Measurements from ENCODE around the gene TRAPPC12. TPM values are rescaled to one million over a fixed set of nuclear protein-coding genes. Genes with fewer than 3 reads are reported as not detected.

Gene TRAPPC12
- total RNA-seq, 1 donor, result 67.0 TPM

DNA sequence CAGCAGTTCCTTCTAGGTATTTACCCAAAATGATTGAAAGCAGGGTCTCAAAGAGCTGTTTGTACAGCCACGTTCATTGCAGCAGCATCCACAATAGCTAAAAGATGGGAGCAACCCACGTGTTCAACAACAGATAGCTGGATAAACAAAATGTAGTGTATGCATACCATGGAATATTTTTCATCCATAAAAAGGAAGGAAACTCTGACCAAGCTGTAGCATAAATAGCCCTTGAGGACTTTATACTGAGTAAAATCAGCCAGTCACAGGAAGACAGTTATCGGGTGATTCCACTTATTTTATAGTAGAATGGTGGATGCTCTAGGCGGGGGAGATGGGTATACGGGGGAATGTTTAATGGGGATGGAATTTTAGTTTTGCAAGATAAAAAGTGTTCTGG is 7.5 kb downstream of the TRAPPC12 start:
- peaks cover 85% of the 10 kb centered on the region for H3K79me2 ChIP-seq (ENCODE audit: insufficient read depth, low read length)
- no peak for DNase-seq (ENCODE audit: insufficient read length, low spot score, missing footprints)
- peaks cover 47% of the 10 kb centered on the region for H3K36me3 ChIP-seq (ENCODE audit: insufficient read depth, low read length)
- no peak overlapping the region for H3K27ac ChIP-seq (ENCODE audit: low read depth, low read length)
- no peak overlapping the region for H3K4me2 ChIP-seq (ENCODE audit: insufficient read depth, low read length)
- H3K4me1 ChIP-seq (ENCODE audit: insufficient read depth, low read length), result no peaks in the 10 kb centered on the region
- TF ChIP-seq, protein P1, sequence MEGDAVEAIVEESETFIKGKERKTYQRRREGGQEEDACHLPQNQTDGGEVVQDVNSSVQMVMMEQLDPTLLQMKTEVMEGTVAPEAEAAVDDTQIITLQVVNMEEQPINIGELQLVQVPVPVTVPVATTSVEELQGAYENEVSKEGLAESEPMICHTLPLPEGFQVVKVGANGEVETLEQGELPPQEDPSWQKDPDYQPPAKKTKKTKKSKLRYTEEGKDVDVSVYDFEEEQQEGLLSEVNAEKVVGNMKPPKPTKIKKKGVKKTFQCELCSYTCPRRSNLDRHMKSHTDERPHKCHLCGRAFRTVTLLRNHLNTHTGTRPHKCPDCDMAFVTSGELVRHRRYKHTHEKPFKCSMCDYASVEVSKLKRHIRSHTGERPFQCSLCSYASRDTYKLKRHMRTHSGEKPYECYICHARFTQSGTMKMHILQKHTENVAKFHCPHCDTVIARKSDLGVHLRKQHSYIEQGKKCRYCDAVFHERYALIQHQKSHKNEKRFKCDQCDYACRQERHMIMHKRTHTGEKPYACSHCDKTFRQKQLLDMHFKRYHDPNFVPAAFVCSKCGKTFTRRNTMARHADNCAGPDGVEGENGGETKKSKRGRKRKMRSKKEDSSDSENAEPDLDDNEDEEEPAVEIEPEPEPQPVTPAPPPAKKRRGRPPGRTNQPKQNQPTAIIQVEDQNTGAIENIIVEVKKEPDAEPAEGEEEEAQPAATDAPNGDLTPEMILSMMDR (IDR thresholded peaks at IDR 0.05; ENCODE audit: extremely low read depth, low read depth, low read length), result no peak
- no peak overlapping the region for H2AFZ ChIP-seq (ENCODE audit: low read length)
- H3K27me3 ChIP-seq (ENCODE audit: insufficient read depth, low read length), result no peaks in the 10 kb centered on the region
- H3K9me3 ChIP-seq (ENCODE audit: low read depth, low read length), result no peaks in the 10 kb centered on the region
- H4K20me1 ChIP-seq (ENCODE audit: insufficient read depth, low read length), result peaks cover 21% of the 10 kb centered on the region
- H3K4me3 ChIP-seq (ENCODE audit: insufficient read depth, low read length), result no peak overlapping the region

DNA sequence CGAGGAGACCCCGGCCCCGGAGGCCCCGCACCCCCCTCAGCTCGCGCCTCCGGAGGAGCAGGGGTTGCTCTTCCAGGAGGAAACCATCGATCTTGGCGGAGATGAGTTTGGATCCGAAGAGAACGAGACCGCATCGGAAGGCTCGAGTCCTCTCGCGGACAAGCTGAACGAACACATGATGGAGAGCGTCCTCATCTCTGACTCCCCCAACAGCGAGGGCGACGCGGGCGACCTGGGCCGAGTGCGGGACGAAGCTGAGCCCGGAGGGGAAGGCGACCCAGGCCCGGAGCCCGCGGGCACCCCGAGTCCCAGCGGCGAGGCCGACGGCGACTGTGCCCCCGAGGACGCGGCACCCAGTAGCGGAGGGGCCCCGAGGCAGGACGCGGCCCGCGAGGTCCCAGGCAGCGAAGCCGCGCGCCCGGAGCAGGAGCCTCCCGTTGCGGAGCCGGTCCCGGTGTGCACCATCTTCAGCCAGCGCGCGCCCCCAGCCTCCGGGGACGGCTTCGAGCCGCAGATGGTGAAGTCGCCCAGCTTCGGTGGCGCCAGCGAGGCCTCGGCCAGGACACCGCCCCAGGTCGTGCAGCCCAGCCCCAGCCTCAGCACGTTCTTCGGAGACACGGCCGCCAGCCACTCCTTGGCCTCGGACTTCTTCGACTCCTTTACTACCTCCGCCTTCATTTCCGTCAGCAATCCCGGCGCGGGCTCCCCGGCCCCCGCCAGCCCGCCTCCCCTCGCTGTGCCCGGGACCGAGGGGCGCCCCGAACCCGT is 8.3 kb downstream of the TRAPPC12 start:
- H3K36me3 ChIP-seq (ENCODE audit: insufficient read depth, low read length), result peaks cover 53% of the 10 kb centered on the region
- no peak overlapping the region for H3K4me3 ChIP-seq (ENCODE audit: insufficient read depth, low read length)
- H4K20me1 ChIP-seq (ENCODE audit: insufficient read depth, low read length), result peaks cover 24% of the 10 kb centered on the region
- peaks cover 87% of the 10 kb centered on the region for H3K79me2 ChIP-seq (ENCODE audit: insufficient read depth, low read length)
- H3K4me1 ChIP-seq (ENCODE audit: insufficient read depth, low read length), result no peaks in the 10 kb centered on the region
- H3K27me3 ChIP-seq (ENCODE audit: insufficient read depth, low read length), result no peaks in the 10 kb centered on the region
- H2AFZ ChIP-seq (ENCODE audit: low read length), result no peak overlapping the region
- H3K27ac ChIP-seq (ENCODE audit: low read depth, low read length), result no peak overlapping the region
- H3K4me2 ChIP-seq (ENCODE audit: insufficient read depth, low read length), result no peak overlapping the region
- TF ChIP-seq, protein P1 (IDR thresholded peaks at IDR 0.05; ENCODE audit: extremely low read depth, low read depth, low read length), result no peak
- H3K9me3 ChIP-seq (ENCODE audit: low read depth, low read length), result no peaks in the 10 kb centered on the region
- DNase-seq (ENCODE audit: insufficient read length, low spot score, missing footprints), result no peak

DNA sequence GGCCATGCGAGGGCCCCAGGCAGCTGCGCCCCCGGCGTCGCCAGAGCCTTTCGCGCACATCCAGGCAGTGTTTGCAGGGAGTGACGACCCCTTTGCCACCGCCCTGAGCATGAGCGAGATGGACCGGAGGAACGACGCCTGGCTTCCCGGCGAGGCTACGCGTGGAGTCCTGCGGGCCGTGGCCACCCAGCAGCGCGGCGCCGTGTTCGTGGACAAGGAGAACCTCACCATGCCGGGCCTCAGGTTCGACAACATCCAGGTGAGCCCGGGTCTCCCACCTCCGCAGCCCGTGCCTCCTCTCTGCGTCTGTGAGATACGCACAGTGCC is 8.9 kb downstream of the TRAPPC12 start:
- no peaks in the 10 kb centered on the region for H3K9me3 ChIP-seq (ENCODE audit: low read depth, low read length)
- H2AFZ ChIP-seq (ENCODE audit: low read length), result no peak overlapping the region
- no peak overlapping the region for H3K4me3 ChIP-seq (ENCODE audit: insufficient read depth, low read length)
- peaks cover 24% of the 10 kb centered on the region for H4K20me1 ChIP-seq (ENCODE audit: insufficient read depth, low read length)
- no peak for DNase-seq (ENCODE audit: insufficient read length, low spot score, missing footprints)
- peaks cover 54% of the 10 kb centered on the region for H3K36me3 ChIP-seq (ENCODE audit: insufficient read depth, low read length)
- peaks cover 83% of the 10 kb centered on the region for H3K79me2 ChIP-seq (ENCODE audit: insufficient read depth, low read length)
- no peak overlapping the region for H3K4me2 ChIP-seq (ENCODE audit: insufficient read depth, low read length)
- H3K27ac ChIP-seq (ENCODE audit: low read depth, low read length), result no peak overlapping the region
- no peaks in the 10 kb centered on the region for H3K4me1 ChIP-seq (ENCODE audit: insufficient read depth, low read length)
- H3K27me3 ChIP-seq (ENCODE audit: insufficient read depth, low read length), result no peaks in the 10 kb centered on the region
- TF ChIP-seq, protein P1 (IDR thresholded peaks at IDR 0.05; ENCODE audit: extremely low read depth, low read depth, low read length), result no peak

DNA sequence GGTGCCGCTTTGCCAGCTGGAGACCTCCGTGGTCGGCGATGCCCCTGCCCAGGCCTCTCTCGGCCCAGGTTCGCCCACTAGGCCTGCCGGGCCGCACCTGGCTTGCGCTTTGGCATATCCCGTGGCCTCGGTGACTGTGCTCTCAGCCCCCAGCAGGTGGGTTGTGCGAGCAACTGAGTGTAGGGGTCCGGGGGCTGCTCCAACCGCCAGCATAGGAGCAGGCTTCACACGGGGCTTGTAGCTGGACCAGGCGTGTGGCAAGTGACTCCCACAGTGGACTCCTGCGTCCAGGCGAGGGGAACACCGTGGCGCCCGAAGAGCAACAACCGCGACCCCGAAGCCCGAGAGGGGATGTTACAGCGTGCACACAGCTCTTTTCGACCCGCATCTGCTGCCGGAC is 9.7 kb downstream of the TRAPPC12 start:
- H3K27ac ChIP-seq (ENCODE audit: low read depth, low read length), result no peak overlapping the region
- H4K20me1 ChIP-seq (ENCODE audit: insufficient read depth, low read length), result peaks cover 24% of the 10 kb centered on the region
- H3K36me3 ChIP-seq (ENCODE audit: insufficient read depth, low read length), result peaks cover 60% of the 10 kb centered on the region
- H3K4me3 ChIP-seq (ENCODE audit: insufficient read depth, low read length), result no peak overlapping the region
- TF ChIP-seq, protein P1 (IDR thresholded peaks at IDR 0.05; ENCODE audit: extremely low read depth, low read depth, low read length), result no peak
- no peak for DNase-seq (ENCODE audit: insufficient read length, low spot score, missing footprints)
- no peaks in the 10 kb centered on the region for H3K27me3 ChIP-seq (ENCODE audit: insufficient read depth, low read length)
- no peak overlapping the region for H2AFZ ChIP-seq (ENCODE audit: low read length)
- peaks cover 79% of the 10 kb centered on the region for H3K79me2 ChIP-seq (ENCODE audit: insufficient read depth, low read length)
- no peaks in the 10 kb centered on the region for H3K4me1 ChIP-seq (ENCODE audit: insufficient read depth, low read length)
- no peak overlapping the region for H3K4me2 ChIP-seq (ENCODE audit: insufficient read depth, low read length)
- H3K9me3 ChIP-seq (ENCODE audit: low read depth, low read length), result no peaks in the 10 kb centered on the region
